Trophoblast cell (in vitro differentiated cells and primary cell): ENCODE results near the gene AMN.

Experiments
- DNase-seq, 2 donors: peaks; one replicate each; pipeline ENCODE4 v3.0.0-alpha.2; 2016
- H2AFZ ChIP-seq: 2 replicates; pipeline ENCODE4 v1.6.1; 2013; ENCODE audit warnings: low read length, moderate library complexity, mild to moderate bottlenecking; ENCODE audit not compliant: insufficient read depth, poor library complexity
- H2AK5ac ChIP-seq: 2 replicates; pipeline ENCODE4 v1.6.1; 2013; ENCODE audit warnings: mild to moderate bottlenecking, low read length
- H2BK120ac ChIP-seq: 2 replicates; pipeline ENCODE4 v1.6.1; 2013; ENCODE audit warnings: low read length, mild to moderate bottlenecking, moderate library complexity; ENCODE audit not compliant: insufficient read depth, poor library complexity
- H2BK12ac ChIP-seq: 2 replicates; pipeline ENCODE4 v1.6.1; 2013; ENCODE audit warnings: mild to moderate bottlenecking, low read length, moderate library complexity
- H2BK5ac ChIP-seq: 2 replicates; pipeline ENCODE4 v1.6.1; 2013; ENCODE audit warnings: low read length, low read depth, moderate library complexity, mild to moderate bottlenecking; ENCODE audit not compliant: poor library complexity
- H3K14ac ChIP-seq: 2 replicates; pipeline ENCODE4 v1.6.1; 2013; ENCODE audit warnings: mild to moderate bottlenecking, low read length
- H3K18ac ChIP-seq: 2 replicates; pipeline ENCODE4 v1.6.1; 2013; ENCODE audit warnings: mild to moderate bottlenecking, low read length
- H3K23ac ChIP-seq: 2 replicates; pipeline ENCODE4 v1.6.1; 2013; ENCODE audit warnings: low read length
- H3K27ac ChIP-seq: 2 replicates; pipeline ENCODE4 v1.5.1; 2013; ENCODE audit warnings: low read depth, mild to moderate bottlenecking, inconsistent platforms, low read length, moderate library complexity
- H3K27me3 ChIP-seq: 2 replicates; pipeline ENCODE4 v1.6.1; 2013; ENCODE audit warnings: inconsistent platforms, mild to moderate bottlenecking, low read length, moderate library complexity; ENCODE audit not compliant: insufficient read depth
- H3K36me3 ChIP-seq, 2 experiments: 1 replicate in 1 of 2; 2 replicates in 1 of 2; pipeline ENCODE4 v1.6.1; 2013; ENCODE audit warnings: low read length in 2 of 2, mild to moderate bottlenecking in 2 of 2, moderate library complexity in 1 of 2; ENCODE audit not compliant: insufficient read depth in 2 of 2, control insufficient read depth in 1 of 2
- H3K4ac ChIP-seq: 2 replicates; pipeline ENCODE4 v1.6.1; 2013; ENCODE audit warnings: low read depth, mild to moderate bottlenecking, low read length, moderate library complexity
- H3K4me1 ChIP-seq, 2 experiments: 1 replicate in 1 of 2; 2 replicates in 1 of 2; pipeline ENCODE4 v1.6.1; 2013; ENCODE audit warnings: low read length in 2 of 2, mild to moderate bottlenecking in 2 of 2, moderate library complexity in 1 of 2; ENCODE audit not compliant: insufficient read depth in 2 of 2, control insufficient read depth in 1 of 2
- H3K4me2 ChIP-seq: 2 replicates; pipeline ENCODE4 v1.6.1; 2013; ENCODE audit warnings: inconsistent platforms, mild to moderate bottlenecking, low read length, moderate library complexity
- H3K4me3 ChIP-seq: 2 replicates; pipeline ENCODE4 v1.5.1; 2013; ENCODE audit warnings: mild to moderate bottlenecking, low read depth, low read length, inconsistent platforms
- H3K79me1 ChIP-seq: one replicate; pipeline ENCODE4 v1.6.1; 2013; ENCODE audit warnings: low read length
- H3K79me2 ChIP-seq: 2 replicates; pipeline ENCODE4 v1.6.1; 2013; ENCODE audit warnings: low read length, mild to moderate bottlenecking; ENCODE audit not compliant: control insufficient read depth, insufficient read depth, poor library complexity
- H3K9ac ChIP-seq: 2 replicates; pipeline ENCODE4 v1.6.1; 2013; ENCODE audit warnings: mild to moderate bottlenecking, low read length
- H3K9me3 ChIP-seq: 2 replicates; pipeline ENCODE4 v1.6.1; 2013; ENCODE audit warnings: low read depth, mild to moderate bottlenecking, control low read depth, inconsistent platforms, low read length; ENCODE audit not compliant: insufficient read depth
- H4K12ac ChIP-seq: 2 replicates; pipeline ENCODE4 v1.6.1; 2013; ENCODE audit warnings: low read depth, mild to moderate bottlenecking, low read length, moderate library complexity
- H4K8ac ChIP-seq: 2 replicates; pipeline ENCODE4 v1.6.1; 2013; ENCODE audit warnings: low read depth, mild to moderate bottlenecking, low read length, moderate library complexity
- H4K91ac ChIP-seq: one replicate; pipeline ENCODE4 v1.6.1; 2013; ENCODE audit warnings: low read depth, mild to moderate bottlenecking, low read length, moderate library complexity
- WGBS: extraction: QIAGEN DNeasy Blood & Tissue Kit; methylation state at CpG from one replicate; pipeline ENCODE4 v1.1.7; 2013; ENCODE audit warnings: missing lambda C conversion rate; ENCODE audit not compliant: insufficient read length, insufficient coverage; ENCODE audit errors: extremely low coverage; 5-methylcytosine and 5-hydroxymethylcytosine counted together

AMN gene

DNA sequence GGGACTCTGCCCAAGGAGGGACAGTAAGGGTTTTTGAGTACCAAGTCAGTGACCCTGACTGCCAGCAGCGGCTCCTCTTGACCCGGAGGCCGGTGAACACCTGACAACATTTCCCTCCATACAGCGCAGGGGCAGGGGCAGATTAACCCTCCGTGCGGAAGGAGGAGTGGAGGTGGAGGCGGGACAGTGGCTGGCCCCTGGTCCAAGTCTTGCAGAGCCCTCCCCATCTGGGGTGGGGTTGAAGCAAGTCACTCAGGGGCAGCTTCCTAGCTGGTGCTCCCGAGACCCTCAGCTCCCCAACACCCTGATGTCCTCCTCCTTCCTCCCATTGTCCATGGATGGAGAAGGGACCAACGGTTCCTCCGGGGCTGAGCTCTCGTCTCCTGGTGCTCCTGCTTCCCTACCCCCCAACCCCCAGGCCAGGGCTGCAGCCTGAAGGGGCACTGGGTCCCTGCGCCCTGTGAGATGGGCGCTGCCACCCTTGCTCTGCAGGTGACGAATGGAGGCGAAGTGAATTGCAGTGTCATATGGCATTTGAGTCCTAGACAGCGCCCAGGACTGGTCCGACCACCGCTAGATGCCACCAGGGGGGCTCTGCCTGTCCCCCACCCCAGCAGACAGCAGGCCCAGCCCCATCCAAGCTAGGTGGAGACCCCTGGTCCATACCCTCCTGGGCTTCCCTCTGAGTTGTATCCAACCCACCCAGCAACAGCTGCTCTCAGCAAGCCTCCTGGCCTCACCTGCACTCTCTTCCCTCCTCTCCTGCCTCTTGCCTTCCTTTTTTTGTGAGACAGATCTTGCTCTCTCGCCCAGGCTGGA is 7.0 kb upstream of the AMN start:
- no peak overlapping the region for H2BK120ac ChIP-seq
- H3K4me3 ChIP-seq = no peak overlapping the region
- no peak for DNase-seq
- H3K18ac ChIP-seq = no peak overlapping the region
- H2AK5ac ChIP-seq = no peak overlapping the region
- no peak overlapping the region for H2AFZ ChIP-seq
- H3K36me3 ChIP-seq = no peaks in the 10 kb centered on the region
- no peak overlapping the region for H4K12ac ChIP-seq
- H2BK5ac ChIP-seq = no peak overlapping the region
- H3K9me3 ChIP-seq = peaks cover 4% of the 10 kb centered on the region
- H3K79me1 ChIP-seq = no peaks in the 10 kb centered on the region
- no peak overlapping the region for H3K23ac ChIP-seq
- H3K9ac ChIP-seq = no peak overlapping the region
- no peak overlapping the region for H2BK12ac ChIP-seq
- H3K79me2 ChIP-seq = no peaks in the 10 kb centered on the region
- no peak overlapping the region for H3K4ac ChIP-seq
- no peak overlapping the region for H3K14ac ChIP-seq
- H3K27me3 ChIP-seq = no peaks in the 10 kb centered on the region
- no peak overlapping the region for H3K4me2 ChIP-seq
- WGBS = no CpG with 5 or more reads among the region's 19 CpGs
- H3K4me1 ChIP-seq = peaks cover 0 to 9% of the 10 kb centered on the region in 2 experiments
- H3K27ac ChIP-seq = no peak overlapping the region
- no peak overlapping the region for H4K91ac ChIP-seq
- no peak overlapping the region for H4K8ac ChIP-seq

DNA sequence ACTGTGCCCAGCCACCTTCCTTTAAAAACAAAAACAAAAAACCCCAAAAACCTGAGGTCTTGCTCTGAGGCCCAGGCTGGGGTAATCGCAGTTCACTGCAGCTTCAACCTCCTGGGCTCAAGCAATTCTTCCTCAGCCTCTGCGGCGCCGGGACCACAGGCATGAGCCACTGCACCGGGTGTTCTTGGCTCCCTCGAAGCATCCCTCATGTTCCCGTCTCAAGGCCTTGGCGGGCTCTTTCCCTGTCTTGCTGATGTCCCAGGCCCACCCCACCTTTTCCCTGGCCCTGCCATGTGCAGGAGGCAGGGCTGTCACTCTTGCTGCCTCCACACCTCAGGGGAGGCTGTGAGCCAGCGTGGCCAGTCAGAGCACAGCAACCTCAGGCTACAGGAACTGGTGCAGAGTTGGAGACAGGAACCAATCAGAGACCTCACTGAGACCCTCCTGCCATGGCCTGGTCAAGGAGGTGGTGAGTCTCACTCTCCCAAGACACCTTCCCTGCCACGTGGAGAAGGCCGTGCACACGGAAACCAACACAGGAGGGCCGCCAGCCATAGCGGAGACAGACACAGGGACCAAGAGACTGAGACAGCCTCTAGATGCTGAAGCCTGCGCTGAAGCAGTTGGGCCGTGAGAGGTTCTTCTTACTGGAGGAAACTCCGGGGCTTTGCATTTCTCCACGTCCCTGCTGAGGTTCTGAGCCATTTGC is 6.0 kb upstream of the AMN start:
- Histone ChIP-seq H3K4me1 (peaks cover 0 to 9% of the 10 kb centered on the region in 2 experiments), H4K12ac (no peak overlapping the region), H3K4me2 (no peak overlapping the region), H4K8ac (no peak overlapping the region), H3K4me3 (no peak overlapping the region), H3K18ac (no peak overlapping the region), H3K4ac (no peak overlapping the region), H2BK120ac (no peak overlapping the region), H3K79me2 (no peaks in the 10 kb centered on the region), H2AK5ac (no peak overlapping the region), H3K9me3 (peaks cover 6% of the 10 kb centered on the region), H2BK5ac (no peak overlapping the region), H3K27ac (no peak overlapping the region), H3K27me3 (no peaks in the 10 kb centered on the region), H3K79me1 (no peaks in the 10 kb centered on the region), H3K36me3 (no peaks in the 10 kb centered on the region), H2BK12ac (no peak overlapping the region), H3K14ac (no peak overlapping the region), H2AFZ (no peak overlapping the region), H3K23ac (no peak overlapping the region), H4K91ac (no peak overlapping the region), H3K9ac (no peak overlapping the region)
- DNase-seq = no peak
- no CpG with 5 or more reads among the region's 18 CpGs for WGBS

DNA sequence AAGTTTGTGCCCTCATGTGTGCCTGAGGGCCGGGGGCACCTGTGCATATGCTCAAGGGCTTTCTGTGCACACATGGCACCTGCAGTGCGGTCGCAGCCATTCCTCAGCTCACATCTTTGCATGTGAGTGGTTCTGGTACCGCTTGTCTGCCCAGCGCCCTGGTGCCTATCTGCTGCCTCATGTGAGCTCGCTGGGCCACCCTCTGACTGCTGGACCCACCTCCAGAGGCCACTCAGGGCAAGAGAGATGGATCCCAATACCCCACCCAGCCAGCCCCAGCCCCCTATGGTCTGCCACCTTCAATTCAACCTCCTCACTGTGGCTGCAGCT is 5.4 kb upstream of the AMN start:
- Histone ChIP-seq H3K9me3 (peaks cover 8% of the 10 kb centered on the region), H4K12ac (no peak overlapping the region), H3K79me2 (no peaks in the 10 kb centered on the region), H2AFZ (no peak overlapping the region), H3K36me3 (no peaks in the 10 kb centered on the region), H2BK120ac (no peak overlapping the region), H3K23ac (no peak overlapping the region), H3K4ac (no peak overlapping the region), H3K14ac (no peak overlapping the region), H3K27me3 (no peaks in the 10 kb centered on the region), H3K79me1 (no peaks in the 10 kb centered on the region), H3K4me1 (peaks cover 0 to 5% of the 10 kb centered on the region in 2 experiments), H2AK5ac (no peak overlapping the region), H3K18ac (no peak overlapping the region), H3K4me3 (peak overlapping the region; percentile 2), H3K27ac (no peak overlapping the region), H2BK5ac (no peak overlapping the region), H3K9ac (no peak overlapping the region), H3K4me2 (no peak overlapping the region), H4K8ac (no peak overlapping the region), H2BK12ac (no peak overlapping the region), H4K91ac (no peak overlapping the region)
- no peak for DNase-seq
- WGBS = no CpG with 5 or more reads among the region's 6 CpGs

DNA sequence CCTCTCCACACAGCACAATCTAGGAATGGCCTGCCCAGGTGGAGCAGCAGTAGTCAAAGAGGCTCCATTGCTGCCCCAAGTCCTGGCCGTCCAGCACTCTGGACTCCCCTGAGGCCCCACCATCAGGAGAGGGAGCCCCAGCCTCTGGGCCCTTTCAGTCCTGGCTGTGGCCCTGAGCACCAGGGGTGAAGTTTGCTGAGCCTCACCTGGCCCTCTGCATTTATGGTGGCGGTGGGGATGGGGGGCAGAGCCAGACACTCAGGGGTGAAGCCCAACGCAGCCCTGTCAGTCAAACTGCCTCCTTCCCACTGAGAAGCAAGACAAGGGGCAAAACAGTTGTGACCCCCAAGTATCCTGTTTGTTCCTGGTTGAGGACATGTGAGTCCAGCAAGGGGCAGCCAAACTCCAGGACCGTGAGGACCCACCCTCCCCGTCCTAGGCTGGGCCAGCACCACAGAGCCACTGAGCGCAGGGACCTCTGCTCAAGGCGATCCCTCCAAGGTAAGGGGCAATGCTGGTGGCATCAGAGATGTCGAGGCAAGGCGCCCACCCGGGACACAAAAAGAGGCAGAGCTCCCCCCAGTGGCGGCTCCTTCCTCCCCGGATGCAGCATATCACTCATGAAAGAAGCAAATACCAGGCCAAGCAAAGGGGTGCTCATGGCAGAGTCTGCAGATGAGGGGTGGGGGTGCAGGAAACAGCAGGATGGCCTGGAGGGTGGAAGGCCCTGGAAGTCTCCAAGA is 4.8 kb upstream of the AMN start:
- Histone ChIP-seq H4K8ac (no peak overlapping the region), H4K91ac (no peak overlapping the region), H2BK12ac (no peak overlapping the region), H3K27me3 (no peaks in the 10 kb centered on the region), H3K23ac (no peak overlapping the region), H3K4ac (no peak overlapping the region), H3K18ac (no peak overlapping the region), H3K4me2 (no peak overlapping the region), H4K12ac (no peak overlapping the region), H2AFZ (no peak overlapping the region), H2BK120ac (no peak overlapping the region), H3K79me2 (no peaks in the 10 kb centered on the region), H3K4me3 (peak overlapping the region; percentile 2), H3K14ac (no peak overlapping the region), H3K9me3 (peaks cover 9% of the 10 kb centered on the region), H3K4me1 (peaks cover 0 to under 1% of the 10 kb centered on the region in 2 experiments), H2BK5ac (no peak overlapping the region), H3K27ac (no peak overlapping the region), H3K36me3 (no peaks in the 10 kb centered on the region), H2AK5ac (no peak overlapping the region), H3K9ac (no peak overlapping the region), H3K79me1 (no peaks in the 10 kb centered on the region)
- DNase-seq = peak in 1 of 2 donors; percentile 47
- WGBS = no CpG with 5 or more reads among the region's 12 CpGs
